WTC11 (cell line): ENCODE measurements around the gene STAC2.

Source experiments
- ELF4 ChIP-seq: sonication (generic); formaldehyde crosslinking; IDR thresholded peaks from 2 replicates; pipeline ENCODE4 v1.8.1; 2022; ENCODE audit warnings: low read depth, mild to moderate bottlenecking, moderate library complexity, missing genetic modification reagents
- IRF2 ChIP-seq: sonication (generic); formaldehyde crosslinking; IDR thresholded peaks from 2 replicates; pipeline ENCODE4 v1.8.0; 2022; ENCODE audit warnings: low read depth, missing genetic modification reagents, borderline replicate concordance
- ZNF121 ChIP-seq: sonication (generic); formaldehyde crosslinking; IDR thresholded peaks from 2 replicates; pipeline ENCODE4 v1.8.0; 2023; ENCODE audit warnings: missing genetic modification reagents
- TF ChIP-seq, protein P1 (sequence below): sonication (generic); formaldehyde crosslinking; IDR thresholded peaks from 2 replicates; pipeline ENCODE4 v1.8.1; 2023; ENCODE audit warnings: mild to moderate bottlenecking, missing genetic modification reagents, moderate library complexity
- TF ChIP-seq, protein P2 (sequence below): fragments of 200-600 bp; IDR thresholded peaks from 2 replicates; pipeline ENCODE4 v1.8.0; 2022; ENCODE audit warnings: antibody characterized with exemption

DNA sequence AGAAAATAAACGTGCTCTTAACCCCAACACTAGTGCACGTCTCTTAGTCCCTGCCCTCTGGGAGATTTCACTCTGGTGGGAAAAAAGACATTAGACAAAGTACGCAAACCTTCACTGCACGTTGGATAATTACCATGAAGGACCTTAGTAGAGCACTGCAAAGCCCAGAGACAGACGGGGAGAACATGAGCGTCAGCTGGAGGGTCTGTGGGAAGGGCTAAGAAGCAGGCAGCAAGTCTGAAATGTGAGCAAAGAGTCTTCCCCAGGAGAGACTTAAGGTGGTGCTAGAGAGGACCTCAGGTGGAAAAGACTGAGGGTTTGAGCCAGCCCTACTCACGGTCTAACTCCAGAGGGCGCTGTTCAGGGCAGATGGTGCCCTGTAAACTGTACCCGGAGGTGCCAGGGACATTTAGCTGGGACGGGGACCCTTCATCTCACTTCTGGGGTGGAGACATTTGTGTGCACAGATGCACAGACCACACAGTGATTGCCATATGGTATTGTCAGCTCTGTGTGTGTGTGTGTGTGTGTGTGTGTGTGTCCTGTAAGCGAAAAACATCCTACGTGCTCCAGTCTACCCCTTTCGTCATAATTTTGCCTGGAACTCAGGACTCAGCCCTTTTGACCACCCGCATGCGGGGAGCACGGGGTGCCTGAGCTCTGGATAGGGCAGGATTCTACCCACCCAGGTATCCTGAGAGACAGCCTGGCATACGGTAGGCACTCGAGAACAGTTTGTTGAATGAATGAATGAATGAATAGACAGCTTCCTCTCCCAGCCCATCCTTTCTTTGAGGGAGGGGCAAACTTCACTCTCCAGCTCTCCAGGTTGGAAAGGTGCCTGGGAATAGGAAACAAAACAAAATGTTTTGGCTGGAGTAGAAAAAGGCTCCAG lies 10.1 kb upstream of the STAC2 start:
- no peak for TF ChIP-seq ELF4
- TF ChIP-seq, protein P1, sequence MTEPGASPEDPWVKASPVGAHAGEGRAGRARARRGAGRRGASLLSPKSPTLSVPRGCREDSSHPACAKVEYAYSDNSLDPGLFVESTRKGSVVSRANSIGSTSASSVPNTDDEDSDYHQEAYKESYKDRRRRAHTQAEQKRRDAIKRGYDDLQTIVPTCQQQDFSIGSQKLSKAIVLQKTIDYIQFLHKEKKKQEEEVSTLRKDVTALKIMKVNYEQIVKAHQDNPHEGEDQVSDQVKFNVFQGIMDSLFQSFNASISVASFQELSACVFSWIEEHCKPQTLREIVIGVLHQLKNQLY (CRISPR knock-in tag): no peak
- TF ChIP-seq, protein P2, sequence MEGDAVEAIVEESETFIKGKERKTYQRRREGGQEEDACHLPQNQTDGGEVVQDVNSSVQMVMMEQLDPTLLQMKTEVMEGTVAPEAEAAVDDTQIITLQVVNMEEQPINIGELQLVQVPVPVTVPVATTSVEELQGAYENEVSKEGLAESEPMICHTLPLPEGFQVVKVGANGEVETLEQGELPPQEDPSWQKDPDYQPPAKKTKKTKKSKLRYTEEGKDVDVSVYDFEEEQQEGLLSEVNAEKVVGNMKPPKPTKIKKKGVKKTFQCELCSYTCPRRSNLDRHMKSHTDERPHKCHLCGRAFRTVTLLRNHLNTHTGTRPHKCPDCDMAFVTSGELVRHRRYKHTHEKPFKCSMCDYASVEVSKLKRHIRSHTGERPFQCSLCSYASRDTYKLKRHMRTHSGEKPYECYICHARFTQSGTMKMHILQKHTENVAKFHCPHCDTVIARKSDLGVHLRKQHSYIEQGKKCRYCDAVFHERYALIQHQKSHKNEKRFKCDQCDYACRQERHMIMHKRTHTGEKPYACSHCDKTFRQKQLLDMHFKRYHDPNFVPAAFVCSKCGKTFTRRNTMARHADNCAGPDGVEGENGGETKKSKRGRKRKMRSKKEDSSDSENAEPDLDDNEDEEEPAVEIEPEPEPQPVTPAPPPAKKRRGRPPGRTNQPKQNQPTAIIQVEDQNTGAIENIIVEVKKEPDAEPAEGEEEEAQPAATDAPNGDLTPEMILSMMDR: peak; percentile 94
- no peak for TF ChIP-seq ZNF121
- TF ChIP-seq IRF2: no peak
